K562 (cell line): ENCODE results near the gene PIK3CG. TPM values are rescaled to one million over a fixed set of nuclear protein-coding genes. Genes with fewer than 3 reads are reported as not detected.
"Not testable (repeated sequence)": the region's sequence is repeated elsewhere in the genome, so short reads cannot be mapped to it uniquely, and the experiment has no call there.

ENCODE experiments used
- ATAC-seq: fragments of 200-7000 bp; cut with Tn5 transposase; 3 replicates; pipeline ENCODE4 v1.9.1; 2020; ENCODE audit warnings: moderate library complexity
- BruUV-seq: library from RNA; stranded (reverse); fragments of 400-500 nt; replicated peaks from 2 replicates; lab custom pipeline; 2021; lab: Mats Ljungman, UMichigan
- CTCF ChIA-PET: fragments of 300-600 bp; formaldehyde crosslinking; extraction: SDS; loops from one replicate; lab custom pipeline; 2021; ENCODE audit warnings: low intra/inter-chr PET ratio; lab: Yijun Ruan, JAX
- POLR2A ChIA-PET: fragments of 300-600, 350-650 bp; sonication (Branson Sonifier 250); formaldehyde crosslinking; extraction: SDS; loops from one replicate; lab custom pipeline; 2021; ENCODE audit warnings: antibody characterized with exemption, inconsistent platforms; lab: Yijun Ruan, JAX
- DNase-seq, 4 experiments: peaks; one replicate each; pipeline versions ENCODE4 v3.0.0 to v3.0.0-alpha.2; 2011 to 2018; ENCODE audit warnings: low spot score in 3 of 4, mixed read lengths in 3 of 4; ENCODE audit errors: extremely low read depth in 1 of 4
- FAIRE-seq: peaks from 2 replicates; lab custom pipeline; 2011; peaks lifted over from hg19 to GRCh38; lab: Jason Lieb, UNC
- H2AFZ ChIP-seq: 2 replicates; pipeline ENCODE4 v1.6.0; 2011; ENCODE audit warnings: low read depth, low read length, control low read depth, inconsistent platforms
- H3K27ac ChIP-seq: fragments of 200-600 bp; 3 replicates; pipeline ENCODE4 v1.8.0; 2011; ENCODE audit warnings: low read depth, mild to moderate bottlenecking, control low read depth, inconsistent platforms, low read length, moderate library complexity, mixed read lengths; ENCODE audit errors: extremely low read depth
- H3K27me3 ChIP-seq, 2 experiments: fragments of 300-600 bp in 1 of 2; 2 replicates in 1 of 2; 3 replicates in 1 of 2; pipeline versions ENCODE4 v1.6.0 to v1.8.0; 2011; ENCODE audit warnings: inconsistent platforms in 2 of 2, low read length in 2 of 2, mild to moderate bottlenecking in 1 of 2, mixed read lengths in 1 of 2, moderate library complexity in 1 of 2; ENCODE audit not compliant: control insufficient read depth in 2 of 2, insufficient read depth in 2 of 2
- H3K36me3 ChIP-seq: fragments of 300-600 bp; 3 replicates; pipeline ENCODE4 v1.8.0; 2011; ENCODE audit warnings: mild to moderate bottlenecking, low read length, inconsistent platforms; ENCODE audit not compliant: control insufficient read depth, insufficient read depth
- H3K4me1 ChIP-seq, 2 experiments: fragments of 200-600 bp in 1 of 2; replicated peaks in 1 of 2; 2 replicates in 1 of 2; 3 replicates in 1 of 2; pipeline versions ENCODE4 v1.5.1 to v1.8.0; 2011; ENCODE audit warnings: inconsistent platforms in 2 of 2, low read length in 2 of 2, mild to moderate bottlenecking in 1 of 2, mixed read lengths in 1 of 2, moderate library complexity in 1 of 2; ENCODE audit not compliant: control insufficient read depth in 2 of 2, insufficient read depth in 2 of 2
- H3K4me2 ChIP-seq: 2 replicates; pipeline ENCODE4 v1.6.1; 2011; ENCODE audit warnings: low read length, control low read depth, inconsistent platforms, mixed read lengths; ENCODE audit not compliant: insufficient read depth
- H3K4me3 ChIP-seq: fragments of 200-600 bp; sonication (generic), shearing (Covaris generic); 2 replicates; pipeline ENCODE4 v1.5.1; 2016; ENCODE audit warnings: control low read depth, inconsistent platforms
- H3K79me2 ChIP-seq: fragments of 200-600 bp; 3 replicates; pipeline ENCODE4 v1.8.0; 2011; ENCODE audit warnings: low read length, inconsistent platforms; ENCODE audit not compliant: control insufficient read depth, insufficient read depth
- H3K9ac ChIP-seq, 2 experiments: 2 replicates each; pipeline versions ENCODE4 v1.6.0 to v1.6.1; 2011; ENCODE audit warnings: low read depth in 2 of 2, low read length in 2 of 2, control low read depth in 1 of 2, inconsistent platforms in 1 of 2, mild to moderate bottlenecking in 1 of 2, mixed read lengths in 1 of 2; ENCODE audit not compliant: insufficient read depth in 1 of 2
- H3K9me1 ChIP-seq: one replicate; pipeline ENCODE4 v1.6.0; 2011; ENCODE audit warnings: inconsistent platforms, mild to moderate bottlenecking, low read length, moderate library complexity; ENCODE audit not compliant: control insufficient read depth, insufficient read depth
- H3K9me3 ChIP-seq: replicated peaks from 2 replicates; pipeline ENCODE4 v1.5.1; 2011; ENCODE audit warnings: low read depth, low read length, inconsistent platforms; ENCODE audit not compliant: control insufficient read depth, insufficient read depth
- H4K20me1 ChIP-seq: replicated peaks from 2 replicates; pipeline ENCODE4 v1.6.1; 2011; ENCODE audit warnings: low read length, inconsistent platforms, mixed read lengths; ENCODE audit not compliant: control insufficient read depth, insufficient read depth
- ARHGAP35 ChIP-seq: fragments of 450-650 bp; IDR thresholded peaks from 2 replicates; pipeline ENCODE4 v1.6.1; 2018; ENCODE audit not compliant: partially characterized antibody
- BCOR ChIP-seq: fragments of 450-650 bp; IDR thresholded peaks from 2 replicates; pipeline ENCODE4 v1.6.1; 2016
- FOS ChIP-seq: IDR thresholded peaks from 3 replicates; pipeline ENCODE4 v1.6.1; 2011; ENCODE audit not compliant: insufficient read length; ENCODE audit errors: extremely low read depth
- HDAC2 ChIP-seq: fragments of 450-650 bp; IDR thresholded peaks from 2 replicates; pipeline ENCODE4 v1.6.1; 2016; ENCODE audit warnings: mild to moderate bottlenecking
- KDM1A ChIP-seq, 2 experiments: fragments of 450-650 bp; IDR thresholded peaks; 2 replicates each; pipeline ENCODE4 v1.6.1; 2016; ENCODE audit warnings: mild to moderate bottlenecking in 2 of 2
- RBM15 ChIP-seq: fragments of 200-400 bp; formaldehyde crosslinking; IDR thresholded peaks from 2 replicates; pipeline ENCODE4 v1.6.1; 2018; ENCODE audit warnings: mild to moderate bottlenecking, low read length, moderate library complexity; ENCODE audit not compliant: insufficient read depth
- RNF2 ChIP-seq: sonication (generic); IDR thresholded peaks from 2 replicates; pipeline ENCODE4 v1.6.1; 2016
- ZNF146 ChIP-seq: IDR thresholded peaks from one replicate; pipeline ENCODE4 v1.6.1; 2018; ENCODE audit warnings: missing compliant biosample characterization; ENCODE audit not compliant: unreplicated experiment
- WGBS: fragments of 100-300 bp; shearing (Covaris generic); methylation state at CpG from one replicate; pipeline ENCODE4 v1.1.6; 2016; ENCODE audit warnings: low coverage, mixed read lengths; ENCODE audit not compliant: insufficient coverage; ENCODE audit errors: missing lambda C conversion rate; 5-methylcytosine and 5-hydroxymethylcytosine counted together
- in situ Hi-C: fragments of 300-500 bp; cut with MboI; formaldehyde crosslinking; loops from 4 replicates; pipeline ENCODE4 v1.15.0; 2018; ENCODE audit warnings: inconsistent platforms, mixed read lengths
- intact Hi-C: fragments of 100-400 bp; cut with micrococcal nuclease; formaldehyde crosslinking; loops from 2 replicates; pipeline ENCODE4 v1.14.2; 2022
- polyA plus RNA-seq, 8 experiments: library from polyadenylated mRNA; depleted of rRNA in 4 of 8; stranded (reverse) in 5 of 8; unstranded in 3 of 8; fragments of >200 nt; fragmentation: Nextera tagmentation in 2 of 8; fragmentation: Illumina TruSeq in 1 of 8; extraction: Ambion mirVana in 2 of 8; extraction: Trizol in 1 of 8; gene quantifications; 2 replicates each; pipeline versions ENCODE4 v1.2.1 to v1.2.3, GENCODE V29; 2011 to 2014; ENCODE audit warnings: inconsistent platforms in 1 of 8, missing spikeins in 1 of 8
- total RNA-seq, 7 experiments: library from RNA; depleted of rRNA in 6 of 7; stranded (reverse); fragments of >200 nt in 6 of 7; fragmentation: Illumina TruSeq in 2 of 7; extraction: Trizol in 2 of 7; gene quantifications; 2 replicates each; pipeline versions ENCODE4 v1.2.1 to v1.2.3, GENCODE V29; 2011 to 2021; ENCODE audit warnings: low replicate concordance in 1 of 7

PIK3CG gene
- total and polyA plus RNA-seq, 9 of the 15 experiments (the other 6 are each of a cell fraction or from before 2014, with no cell fraction given) = 5.3 to 42.5 (median 29.0) TPM

- in situ Hi-C loops, ATAC-seq, H3K9me3 ChIP-seq, DNase-seq, H3K36me3 ChIP-seq, intact Hi-C loops, H3K4me2 ChIP-seq, H3K9me1 ChIP-seq, H3K9ac ChIP-seq, BruUV-seq, H3K79me2 ChIP-seq, H3K27me3 ChIP-seq, H3K4me1 ChIP-seq, FAIRE-seq, CTCF ChIA-PET, H2AFZ ChIP-seq, H4K20me1 ChIP-seq, H3K4me3 ChIP-seq, H3K27ac ChIP-seq: not testable (repeated sequence)
- WGBS = 10% methylated on average over 1 of the region's 2 CpGs
- POLR2A ChIA-PET = interaction anchor here (0.6 kb wide), 1 partner anchor 173 kb away, joined by 3 read pairs; no protein-coding TSS in a partner anchor
- peak; percentile 43; the same call in 1 of the 2 replicates for TF ChIP-seq HDAC2
- peak; percentile 59 for TF ChIP-seq ZNF146 (CRISPR knock-in tag)
- TF ChIP-seq BCOR = peak; percentile 71; the same call in 1 of the 2 replicates
- TF ChIP-seq KDM1A (IDR thresholded peaks at IDR 0.05) = peak; percentile 52 to 54; a peak in 3 of 4 replicates
These were observed 59.4 kb downstream of the PIK3CG start for GRCh38 chr7:106924468-106924867.

- ATAC-seq (no peak), DNase-seq (no peak), FAIRE-seq (no peak)
- ChIA-PET POLR2A (interaction anchor here (1.0 to 1.2 kb wide), 2 partner anchors 10 to 242 kb away, joined by 3 read pairs; partner anchors contain the start of gene HBP1), CTCF (no interaction called here)
- Histone ChIP-seq H3K9me1 (no peaks in the 10 kb centered on the region), H3K79me2 (no peaks in the 10 kb centered on the region), H3K4me1 (no peaks in the 10 kb centered on the region), H3K36me3 (no peaks in the 10 kb centered on the region), H3K4me2 (no peak overlapping the region), H2AFZ (no peak overlapping the region), H3K4me3 (no peak overlapping the region), H3K27me3 (0 out of 5 replicates have a peak, but pooled peaks cover 0 to 3% of the 10 kb centered on the region in 2 experiments), H3K27ac (no peak overlapping the region), H3K9me3 (no peaks in the 10 kb centered on the region), H3K9ac (no peak overlapping the region), H4K20me1 (no peaks in the 10 kb centered on the region)
- WGBS = 4% methylated on average over 4 of the region's 4 CpGs
- in situ Hi-C loops (no loop called here), intact Hi-C loops (no loop called here)
- no TSS peak for BruUV-seq
- TF ChIP-seq ZNF146 (CRISPR knock-in tag) (peak; percentile 92), FOS (no peak), RBM15 (no peak), RNF2 (no peak), ARHGAP35 (no peak)
These were observed 61.8 kb downstream of the PIK3CG start for GRCh38 chr7:106926892-106927291.
